Transverse colon (tissue), 4 donors: Measurements from ENCODE around the gene SH3RF1. TPM values are rescaled to one million over a fixed set of nuclear protein-coding genes. Genes with fewer than 3 reads are reported as not detected.
A peak's percentile ranks its signal among the peaks of the same experiment; 100 is the strongest.

ENCODE experiments used
- DNase-seq: peaks from one replicate; pipeline ENCODE4 v3.0.0-alpha.2; 2019
- H3K27ac ChIP-seq, 4 donors: fragments of 200-600 bp; sonication (generic); 2 replicates each; pipeline ENCODE4 v1.5.1; 2016 to 2018; ENCODE audit warnings: inconsistent platforms in 4 of 4
- H3K27me3 ChIP-seq: fragments of 200-600 bp; sonication (generic); 2 replicates; pipeline ENCODE4 v1.5.1; 2017; ENCODE audit warnings: inconsistent platforms
- H3K36me3 ChIP-seq, 4 donors: fragments of 200-600 bp; sonication (generic); 2 replicates each; pipeline ENCODE4 v1.5.1; 2017 to 2019; ENCODE audit warnings: inconsistent platforms in 4 of 4
- H3K4me1 ChIP-seq, 4 donors: fragments of 200-600 bp; sonication (generic); 2 replicates each; pipeline ENCODE4 v1.5.1; 2017 to 2020; ENCODE audit warnings: inconsistent platforms in 4 of 4
- H3K4me3 ChIP-seq, 4 donors: fragments of 200-600 bp; sonication (generic); 1 replicate in 1 of 4; 2 replicates in 3 of 4; pipeline versions ENCODE4 v1.5.1 to v1.6.1; 2017 to 2019; ENCODE audit warnings: inconsistent platforms in 4 of 4
- H3K9me3 ChIP-seq, 2 donors: fragments of 200-600 bp; sonication (generic); 2 replicates each; pipeline ENCODE4 v1.5.1; 2017 to 2019; ENCODE audit warnings: inconsistent platforms in 2 of 2
- CTCF ChIP-seq, 5 experiments: fragments of 200-600 bp in 3 of 5; fragments of 450-650 bp in 2 of 5; sonication (generic) in 3 of 5; IDR thresholded peaks; 1 replicate in 2 of 5; 2 replicates in 3 of 5; pipeline ENCODE4 v1.5.1; 2016 to 2017; ENCODE audit warnings: antibody characterized with exemption in 5 of 5, inconsistent platforms in 3 of 5, mild to moderate bottlenecking in 2 of 5, moderate library complexity in 1 of 5
- EP300 ChIP-seq: sonication (generic); formaldehyde crosslinking; IDR thresholded peaks from one replicate; pipeline ENCODE4 v1.6.1; 2017; ENCODE audit warnings: antibody characterized with exemption, low read depth
- POLR2A ChIP-seq: fragments of 450-650 bp; IDR thresholded peaks from one replicate; pipeline ENCODE4 v1.6.1; 2016; ENCODE audit warnings: antibody characterized with exemption, mild to moderate bottlenecking, moderate library complexity
- POLR2AphosphoS5 ChIP-seq, 3 donors: sonication (generic); formaldehyde crosslinking; IDR thresholded peaks; one replicate each; pipeline ENCODE4 v1.6.1; 2016; ENCODE audit warnings: antibody characterized with exemption in 3 of 3
- WGBS, 2 donors: methylation state at CpG; one replicate each; pipeline ENCODE4 v1.1.5; 2018; ENCODE audit warnings: low coverage in 1 of 2; 5-methylcytosine and 5-hydroxymethylcytosine counted together
- in situ Hi-C, 4 donors: fragments of 200-750 bp; cut with MboI; loops; one replicate each; pipeline versions ENCODE4 v1.15.0 to v1.15.1; 2017; ENCODE audit warnings: low sequenced_read_pairs in 3 of 4, low pct_ligation_motif_present in 1 of 4, low pct_unique_long_range_greater_than_20kb in 1 of 4
- intact Hi-C: fragments of 100-400 bp; cut with DNase I; formaldehyde crosslinking; loops from one replicate; pipeline ENCODE4 v1.15.1; 2023; ENCODE audit warnings: low total_unique reads
- total RNA-seq, 4 donors: library from RNA; depleted of rRNA; stranded (reverse); fragments of >200 nt; gene quantifications; one replicate each; pipeline ENCODE4 v1.1.0, GENCODE V29; 2016

Gene SH3RF1
- total RNA-seq, 4 donors from 2014 or later = 49.0 to 63.4 (median 54.3) TPM

- H3K4me3 ChIP-seq = no peak overlapping the region
- intact Hi-C loops (no loop called here), in situ Hi-C loops (no loop called here)
- H3K4me1 ChIP-seq = peaks cover 0 to 6% (median 4%) of the 10 kb centered on the region in 4 donors
- H3K27me3 ChIP-seq = no peaks in the 10 kb centered on the region
- H3K36me3 ChIP-seq = no peaks in the 10 kb centered on the region
- TF ChIP-seq POLR2AphosphoS5 (IDR thresholded peaks at IDR 0.05) (no peak), POLR2A (no peak), EP300 (no peak), CTCF (IDR thresholded peaks at IDR 0.05) (no peak)
- no peak for DNase-seq
- no peak overlapping the region for H3K27ac ChIP-seq
- 73 to 94% methylated on average over 3 to 4 of the region's 4 CpGs for WGBS, 2 donors
- no peaks in the 10 kb centered on the region for H3K9me3 ChIP-seq
These were observed 39.0 kb downstream of the SH3RF1 start for GRCh38 chr4:169231647-169232262.

- WGBS, 2 donors = 50 to 65% methylated on average over 5 to 6 of the region's 6 CpGs
- in situ Hi-C loops = no loop called here
These were observed 41.2 kb downstream of the SH3RF1 start for GRCh38 chr4:169229571-169230028.

GRCh38 chr4:169228076-169228475 is 42.7 kb downstream of the SH3RF1 start:
- Histone ChIP-seq H3K27me3 (no peaks in the 10 kb centered on the region), H3K4me1 (peaks cover 10 to 37% (median 28%) of the 10 kb centered on the region in 4 donors), H3K27ac (no peak overlapping the region), H3K36me3 (no peaks in the 10 kb centered on the region), H3K9me3 (no peaks in the 10 kb centered on the region), H3K4me3 (no peak overlapping the region)
- in situ Hi-C loops = no loop called here
- WGBS, 2 donors = 91 to 100% methylated on average over 1 of the region's 1 CpG
- DNase-seq = no peak
- no peak for TF ChIP-seq POLR2AphosphoS5 (IDR thresholded peaks at IDR 0.05)
- TF ChIP-seq POLR2A = no peak
- TF ChIP-seq EP300 = no peak
- no peak for TF ChIP-seq CTCF (IDR thresholded peaks at IDR 0.05)
- intact Hi-C loops = no loop called here

More at GRCh38 chr4:169229571-169230028, 41.2 kb downstream of the SH3RF1 start:
- no peaks in the 10 kb centered on the region for H3K9me3 ChIP-seq
- intact Hi-C loops = no loop called here
- H3K27me3 ChIP-seq = no peaks in the 10 kb centered on the region
- no peak for DNase-seq
- no peak overlapping the region for H3K4me3 ChIP-seq
- peaks cover 10 to 24% (median 17%) of the 10 kb centered on the region in 4 donors for H3K4me1 ChIP-seq
- TF ChIP-seq POLR2A (no peak), EP300 (no peak), POLR2AphosphoS5 (IDR thresholded peaks at IDR 0.05) (peak in 1 of 3 donors; percentile 15), CTCF (IDR thresholded peaks at IDR 0.05) (no peak)
- H3K36me3 ChIP-seq = no peaks in the 10 kb centered on the region
- peak overlapping the region in 1 of 4 donors; percentile 12 for H3K27ac ChIP-seq

GRCh38 chr4:169226565-169226964 is 44.2 kb downstream of the SH3RF1 start:
- no peaks in the 10 kb centered on the region for H3K27me3 ChIP-seq
- H3K4me3 ChIP-seq = no peak overlapping the region
- TF ChIP-seq CTCF (IDR thresholded peaks at IDR 0.05) (no peak), POLR2A (no peak), EP300 (no peak), POLR2AphosphoS5 (IDR thresholded peaks at IDR 0.05) (no peak)
- in situ Hi-C loops = no loop called here
- intact Hi-C loops = no loop called here
- DNase-seq = no peak
- H3K27ac ChIP-seq = peak overlapping the region in 3 of 4 donors; percentile 69 to 70 (median 70)
- no peaks in the 10 kb centered on the region for H3K36me3 ChIP-seq
- peaks cover 10 to 52% (median 39%) of the 10 kb centered on the region in 4 donors for H3K4me1 ChIP-seq
- no peaks in the 10 kb centered on the region for H3K9me3 ChIP-seq
